ENCODE measurements around the gene GSC2.
"Not testable (repeated sequence)": the region's sequence is repeated elsewhere in the genome, so short reads cannot be mapped to it uniquely, and the experiment has no call there.

The GSC2 gene

GRCh38 chr22:19178065-19178656, 28.1 kb upstream of the GSC2 start:
- DNase-seq = peak; percentile 37 to 51

- DNase-seq = no peak
These were observed 27.3 kb upstream of the GSC2 start for GRCh38 chr22:19177164-19178064.

GRCh38 chr22:19176732-19177131, 26.6 kb upstream of the GSC2 start:
- DNase-seq = no peak

GRCh38 chr22:19176175-19176643, 26.1 kb upstream of the GSC2 start:
- DNase-seq = no peak

- DNase-seq = no peak
These were observed 25.6 kb upstream of the GSC2 start for GRCh38 chr22:19175602-19176174.

- DNase-seq = no peak
These were observed 25.0 kb upstream of the GSC2 start for GRCh38 chr22:19175026-19175601.

GRCh38 chr22:19174106-19175025, 24.3 kb upstream of the GSC2 start:
- no peak for DNase-seq

- DNase-seq = no peak
These were observed 23.2 kb upstream of the GSC2 start for GRCh38 chr22:19173047-19174035.

GRCh38 chr22:19172213-19173046, 22.3 kb upstream of the GSC2 start:
- DNase-seq = no peak

GRCh38 chr22:19169947-19170318, 19.8 kb upstream of the GSC2 start:
- no peak for DNase-seq

- DNase-seq = no peak
These were observed 19.2 kb upstream of the GSC2 start for GRCh38 chr22:19169002-19169946.

GRCh38 chr22:19168088-19168890, 18.2 kb upstream of the GSC2 start:
- no peak for DNase-seq

GRCh38 chr22:19167106-19167869, 17.2 kb upstream of the GSC2 start:
- DNase-seq = no peak

- no peak for DNase-seq
These were observed 16.3 kb upstream of the GSC2 start for GRCh38 chr22:19166421-19166820.

GRCh38 chr22:19164425-19164824, 14.3 kb upstream of the GSC2 start:
- DNase-seq = no peak

- not testable (repeated sequence) for DNase-seq
These were observed 8.6 kb upstream of the GSC2 start for GRCh38 chr22:19158649-19159048.

- DNase-seq = not testable (repeated sequence)
These were observed 6.0 kb upstream of the GSC2 start for GRCh38 chr22:19156109-19156508.
